HG03159 (cell line): ENCODE results near the gene L3MBTL4.

Experiments
- ATAC-seq: cut with Tn5 transposase; IDR thresholded peaks from one replicate; pipeline ENCODE4 v1.9.1; 2021; ENCODE audit warnings: mild to moderate bottlenecking, moderate library complexity; ENCODE audit not compliant: unreplicated experiment

Gene L3MBTL4

DNA sequence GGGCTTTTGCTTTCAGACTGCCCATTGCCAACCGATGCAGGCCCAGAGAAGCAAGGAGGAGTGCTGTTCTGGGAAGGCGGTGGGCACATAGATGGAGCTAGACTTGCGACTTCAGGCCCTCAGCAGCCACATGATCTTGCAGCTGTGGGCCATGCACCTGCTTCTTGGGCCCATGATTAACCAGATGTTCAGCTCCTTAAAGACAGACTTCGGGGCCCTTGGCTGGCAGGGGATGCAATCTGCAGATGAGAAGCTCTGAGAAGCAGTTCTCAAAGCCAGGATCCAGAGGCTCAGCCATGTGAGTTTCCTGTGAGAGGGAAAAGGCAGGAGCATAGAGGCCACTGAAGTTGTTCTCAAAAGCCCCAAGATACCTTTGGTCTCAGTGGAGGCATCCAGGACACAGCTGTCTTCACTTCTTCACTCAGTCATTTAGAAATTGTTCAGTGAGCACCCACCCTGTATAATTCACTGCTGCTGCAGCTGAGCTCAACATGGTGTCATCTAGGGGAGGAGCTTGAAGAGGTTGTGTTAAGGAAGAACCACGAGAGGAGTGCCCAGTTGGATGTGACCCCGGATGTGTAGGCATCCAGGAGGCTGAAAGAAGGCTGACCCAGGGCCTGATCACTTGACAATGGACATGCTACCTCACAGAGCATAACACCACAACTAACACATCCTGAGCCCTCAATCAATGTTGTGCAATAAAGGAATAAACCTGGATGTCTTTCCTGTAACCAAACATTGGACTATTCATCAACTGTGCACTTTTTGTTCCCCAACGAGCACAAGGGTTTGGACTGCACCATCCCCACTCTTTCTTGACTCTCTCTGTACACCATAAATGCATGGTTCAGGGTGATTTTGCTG is 474.7 kb downstream of the L3MBTL4 start:
- no peak for ATAC-seq

GRCh38 chr18:5937795-5938194 is 476.9 kb downstream of the L3MBTL4 start:
- ATAC-seq: no peak

DNA sequence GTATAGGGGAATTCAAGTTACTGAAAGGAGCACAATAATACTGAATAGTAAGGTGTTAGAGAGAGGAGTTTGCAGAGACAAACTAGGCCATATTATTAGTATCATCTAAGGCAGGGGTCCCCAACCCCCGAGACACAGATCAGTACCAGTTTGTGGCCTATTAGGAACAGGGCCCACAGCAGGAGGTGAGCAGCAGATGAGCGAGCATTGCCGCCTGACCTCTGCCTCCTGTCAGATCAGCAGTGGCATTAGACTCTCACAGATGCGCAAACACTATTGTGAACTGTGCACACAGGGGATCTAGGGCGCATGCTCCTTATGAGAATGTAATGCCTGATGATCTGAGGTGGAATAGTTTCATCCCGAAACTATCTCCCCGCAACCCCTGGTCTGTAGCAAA is 477.6 kb downstream of the L3MBTL4 start:
- ATAC-seq: no peak

DNA sequence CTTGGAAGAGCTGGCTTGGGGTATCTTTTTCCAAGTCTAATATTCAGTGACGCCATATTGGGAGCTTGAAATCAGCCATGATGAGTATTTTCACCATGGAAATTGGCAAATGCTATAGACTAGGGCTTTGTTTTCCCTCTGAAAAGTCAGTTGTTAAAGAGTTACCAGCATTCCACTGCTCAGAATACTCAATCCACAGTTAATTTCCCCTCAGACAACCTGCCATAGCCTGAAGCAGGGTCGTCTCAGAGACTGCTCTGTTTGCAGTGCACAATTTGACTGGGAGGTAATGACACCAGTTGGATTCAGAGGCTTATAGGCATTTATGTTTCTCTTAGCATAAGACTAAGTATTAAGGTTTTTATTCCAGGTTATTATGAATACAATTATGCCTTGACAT is 483.9 kb downstream of the L3MBTL4 start:
- ATAC-seq: no peak

GRCh38 chr18:5918205-5918858 is 496.4 kb downstream of the L3MBTL4 start:
- no peak for ATAC-seq

GRCh38 chr18:5914951-5915350 is 499.8 kb downstream of the L3MBTL4 start:
- ATAC-seq: no peak

- ATAC-seq: no peak
Observed at GRCh38 chr18:5914016-5914415, 500.7 kb downstream of the L3MBTL4 start.

DNA sequence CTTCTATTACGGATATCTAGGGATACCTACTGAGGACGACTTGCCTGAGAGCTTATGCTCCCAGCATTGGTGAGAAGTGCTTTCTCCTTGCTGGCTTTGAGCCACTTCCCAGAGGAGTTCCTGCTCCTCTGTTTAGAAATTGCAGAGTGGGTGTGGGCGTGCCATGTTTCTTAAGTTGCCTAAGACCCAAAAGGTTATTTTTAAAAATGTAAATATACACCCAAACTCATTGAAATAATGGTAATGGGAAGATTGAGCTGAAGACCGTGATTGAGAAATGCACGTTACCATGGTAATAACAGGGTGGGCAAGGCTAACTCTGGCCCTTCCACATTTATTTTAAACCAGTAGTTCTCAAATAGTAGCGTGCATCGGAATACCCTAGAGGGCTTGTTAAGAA is 502.1 kb downstream of the L3MBTL4 start:
- ATAC-seq: no peak

DNA sequence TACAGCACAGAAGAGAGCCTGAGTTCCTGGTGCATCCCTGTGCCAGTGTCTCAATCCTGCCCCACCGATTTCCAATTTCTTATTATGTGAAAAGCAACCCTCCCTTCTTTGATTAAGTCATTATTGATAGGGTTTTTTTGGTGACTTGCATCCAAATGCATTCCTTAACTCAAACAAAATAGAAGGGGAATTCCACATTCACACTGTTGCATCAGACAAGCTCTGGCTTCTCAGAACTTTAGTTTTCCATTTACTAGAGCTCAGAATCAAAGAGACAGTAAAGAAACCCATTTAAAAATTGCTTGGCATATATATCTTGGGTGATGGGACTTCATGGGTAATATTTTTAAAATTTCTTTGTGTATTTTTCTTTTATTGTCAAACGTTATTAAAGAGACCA is 505.6 kb downstream of the L3MBTL4 start:
- no peak for ATAC-seq
